Hepatocyte (in vitro differentiated cells): ENCODE measurements around the gene PIGQ. TPM values are rescaled to one million over a fixed set of nuclear protein-coding genes. Genes with fewer than 3 reads are reported as not detected.
A peak's percentile ranks its signal among the peaks of the same experiment; 100 is the strongest.
"Not testable (repeated sequence)": the region's sequence is repeated elsewhere in the genome, so short reads cannot be mapped to it uniquely, and the experiment has no call there.

ENCODE experiments used
- DNase-seq: peaks from one replicate; pipeline ENCODE4 v3.0.0-alpha.2; 2016; ENCODE audit warnings: low spot score
- H2AFZ ChIP-seq: fragments of 200-600 bp; sonication (generic); 2 replicates; pipeline ENCODE4 v1.6.0; 2016; ENCODE audit warnings: antibody characterized with exemption, mild to moderate bottlenecking
- H3K27ac ChIP-seq: fragments of 200-600 bp; sonication (generic); 2 replicates; pipeline ENCODE4 v1.5.1; 2016; ENCODE audit warnings: mild to moderate bottlenecking
- H3K27me3 ChIP-seq: fragments of 200-600 bp; sonication (generic); 2 replicates; pipeline ENCODE4 v1.6.1; 2016
- H3K36me3 ChIP-seq: fragments of 200-600 bp; sonication (generic); replicated peaks from 2 replicates; pipeline ENCODE4 v1.5.1; 2016; ENCODE audit warnings: low read depth; ENCODE audit not compliant: insufficient read depth
- H3K4me1 ChIP-seq: fragments of 200-600 bp; sonication (generic); 2 replicates; pipeline ENCODE4 v1.5.1; 2016; ENCODE audit warnings: mild to moderate bottlenecking, moderate library complexity; ENCODE audit not compliant: insufficient read depth
- H3K4me2 ChIP-seq: fragments of 200-600 bp; sonication (generic); 2 replicates; pipeline ENCODE4 v1.6.0; 2016
- H3K4me3 ChIP-seq: fragments of 200-600 bp; sonication (generic); 2 replicates; pipeline ENCODE4 v1.5.1; 2016; ENCODE audit warnings: mild to moderate bottlenecking
- H3K79me2 ChIP-seq: fragments of 200-600 bp; sonication (generic); 2 replicates; pipeline ENCODE4 v1.6.0; 2017; ENCODE audit warnings: mild to moderate bottlenecking
- H3K9me2 ChIP-seq: fragments of 200-600 bp; sonication (generic); replicated peaks from 2 replicates; pipeline ENCODE4 v1.6.0; 2017; ENCODE audit warnings: mild to moderate bottlenecking; ENCODE audit not compliant: insufficient read depth
- H3K9me3 ChIP-seq: fragments of 200-600 bp; sonication (generic); 2 replicates; pipeline ENCODE4 v1.5.1; 2016; ENCODE audit warnings: low read depth, mild to moderate bottlenecking
- H4K20me1 ChIP-seq: fragments of 200-600 bp; sonication (generic); 2 replicates; pipeline ENCODE4 v1.6.0; 2016; ENCODE audit warnings: mild to moderate bottlenecking; ENCODE audit not compliant: insufficient read depth, poor library complexity, severe bottlenecking
- CTCF ChIP-seq: fragments of 200-600 bp; sonication (generic); IDR thresholded peaks from 2 replicates; pipeline ENCODE4 v1.5.1; 2016; ENCODE audit warnings: antibody characterized with exemption, mild to moderate bottlenecking; ENCODE audit not compliant: poor library complexity
- EZH2 ChIP-seq: fragments of 200-600 bp; sonication (generic); IDR thresholded peaks from 2 replicates; pipeline ENCODE4 v1.6.1; 2016; ENCODE audit warnings: antibody characterized with exemption, mild to moderate bottlenecking, borderline replicate concordance
- EZH2phosphoT487 ChIP-seq: fragments of 200-600 bp; sonication (generic); IDR thresholded peaks from one replicate; pipeline ENCODE4 v1.6.1; 2018; ENCODE audit warnings: antibody characterized with exemption, mild to moderate bottlenecking, low read depth, moderate library complexity; ENCODE audit not compliant: unreplicated experiment, severe bottlenecking
- WGBS: methylation state at CpG from one replicate; pipeline ENCODE4 v1.1.6; 2016; ENCODE audit warnings: low lambda C conversion rate; ENCODE audit errors: missing lambda C conversion rate; 5-methylcytosine and 5-hydroxymethylcytosine counted together
- polyA plus RNA-seq: library from polyadenylated mRNA; unstranded; fragments of >200 nt; fragmentation: Nextera tagmentation; extraction: Ambion mirVana; gene quantifications from 2 replicates; pipeline ENCODE4 v1.2.1, GENCODE V29; 2016
- total RNA-seq: library from RNA; depleted of rRNA; stranded (reverse); fragments of >200 nt; gene quantifications from 2 replicates; pipeline ENCODE4 v1.2.3, GENCODE V29; 2014

PIGQ gene
- total and polyA plus RNA-seq, 2 experiments from 2014 or later, result 30.0 to 58.6 TPM

GRCh38 chr16:595094-595528 is 25.3 kb downstream of the PIGQ start:
- no peaks in the 10 kb centered on the region for H3K36me3 ChIP-seq
- peaks cover 24% of the 10 kb centered on the region for H4K20me1 ChIP-seq
- no peak overlapping the region for H3K4me3 ChIP-seq
- no peak overlapping the region for H2AFZ ChIP-seq
- no peaks in the 10 kb centered on the region for H3K27me3 ChIP-seq
- H3K9me3 ChIP-seq, result no peaks in the 10 kb centered on the region
- DNase-seq, result no peak
- WGBS, result 97% methylated on average over 18 of the region's 18 CpGs
- H3K9me2 ChIP-seq, result no peaks in the 10 kb centered on the region
- H3K4me1 ChIP-seq, result peaks cover 44% of the 10 kb centered on the region
- peaks cover 89% of the 10 kb centered on the region for H3K79me2 ChIP-seq
- H3K4me2 ChIP-seq, result no peak overlapping the region
- TF ChIP-seq CTCF, result no peak
- no peak for TF ChIP-seq EZH2
- no peak for TF ChIP-seq EZH2phosphoT487
- peak overlapping the region; percentile 95 for H3K27ac ChIP-seq

DNA sequence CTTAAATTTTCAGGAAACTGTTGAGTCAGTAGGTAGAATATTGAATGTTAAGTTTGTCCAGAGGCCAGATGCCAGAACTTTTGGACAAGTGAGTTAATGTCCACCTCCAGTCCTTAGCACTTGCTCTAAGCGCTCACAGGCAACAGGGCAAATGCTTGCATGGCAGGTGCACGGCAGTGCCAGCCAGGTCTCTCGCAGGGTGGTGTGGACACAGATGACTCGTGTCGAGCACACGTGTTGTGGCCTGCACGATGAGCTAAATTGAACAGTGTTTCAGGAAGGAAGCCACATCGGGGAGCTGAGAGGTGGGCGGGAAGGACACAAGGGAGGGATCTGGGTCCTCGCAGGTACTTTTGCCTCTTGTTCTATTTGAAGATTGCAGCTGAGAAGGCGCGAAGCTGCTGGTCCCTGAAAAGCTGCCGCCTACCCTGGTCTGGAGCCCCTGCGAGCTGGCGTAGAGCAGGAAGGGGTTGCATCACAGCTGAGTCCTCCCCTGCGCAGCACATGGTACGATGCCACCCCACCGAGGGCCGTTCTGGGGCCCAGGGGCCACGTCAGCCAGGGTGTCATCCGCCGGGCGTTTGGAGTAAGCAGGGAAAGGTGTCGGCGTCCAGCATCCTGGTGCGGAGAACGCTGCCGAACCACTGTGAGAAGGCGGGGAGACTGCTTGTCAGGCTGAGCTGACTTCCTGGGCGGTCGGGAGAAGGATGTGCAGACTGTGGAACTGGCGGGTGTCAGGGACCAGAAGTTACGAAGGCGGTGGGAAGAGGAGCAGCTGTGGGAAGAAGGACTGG is 26.4 kb downstream of the PIGQ start:
- H3K27me3 ChIP-seq, result no peaks in the 10 kb centered on the region
- peaks cover 89% of the 10 kb centered on the region for H3K79me2 ChIP-seq
- H3K27ac ChIP-seq, result no peak overlapping the region
- no peaks in the 10 kb centered on the region for H3K36me3 ChIP-seq
- peaks cover 40% of the 10 kb centered on the region for H3K4me1 ChIP-seq
- peaks cover 23% of the 10 kb centered on the region for H4K20me1 ChIP-seq
- TF ChIP-seq EZH2phosphoT487 (no peak), CTCF (no peak), EZH2 (no peak)
- no peaks in the 10 kb centered on the region for H3K9me3 ChIP-seq
- H2AFZ ChIP-seq, result no peak overlapping the region
- no peak for DNase-seq
- no peak overlapping the region for H3K4me2 ChIP-seq
- no peaks in the 10 kb centered on the region for H3K9me2 ChIP-seq
- no peak overlapping the region for H3K4me3 ChIP-seq
- 97% methylated on average over 32 of the region's 34 CpGs for WGBS

DNA sequence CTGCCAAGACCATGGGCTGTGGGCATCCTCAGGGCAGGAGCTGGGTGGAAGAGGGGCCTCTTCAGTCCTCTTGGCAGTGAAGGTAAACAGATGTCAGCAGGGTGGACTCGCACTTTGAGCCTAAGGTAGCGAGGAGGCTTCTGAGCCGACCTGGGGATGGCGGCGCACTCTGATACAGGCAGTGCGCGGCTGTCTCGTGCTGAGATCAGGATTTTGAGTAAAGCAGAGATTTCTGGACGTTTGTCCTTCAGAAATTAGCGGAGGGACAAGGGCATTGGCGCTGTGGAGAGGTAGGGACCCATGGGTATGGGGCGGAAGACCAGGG is 26.9 kb downstream of the PIGQ start:
- Histone ChIP-seq H3K4me1 (peaks cover 34% of the 10 kb centered on the region), H3K4me3 (no peak overlapping the region), H3K27ac (no peak overlapping the region), H3K9me3 (no peaks in the 10 kb centered on the region), H2AFZ (no peak overlapping the region), H3K4me2 (no peak overlapping the region), H3K27me3 (no peaks in the 10 kb centered on the region), H3K36me3 (no peaks in the 10 kb centered on the region), H4K20me1 (peaks cover 25% of the 10 kb centered on the region), H3K79me2 (peaks cover 87% of the 10 kb centered on the region), H3K9me2 (no peaks in the 10 kb centered on the region)
- 95% methylated on average over 12 of the region's 12 CpGs for WGBS
- TF ChIP-seq CTCF (no peak), EZH2 (no peak), EZH2phosphoT487 (no peak)
- DNase-seq, result no peak

- not testable (repeated sequence) for H3K27ac ChIP-seq, H3K4me3 ChIP-seq, H2AFZ ChIP-seq, DNase-seq, H3K9me2 ChIP-seq, H3K27me3 ChIP-seq, H3K36me3 ChIP-seq, H3K4me2 ChIP-seq, H3K9me3 ChIP-seq
- WGBS, result 100% methylated on average over 6 of the region's 7 CpGs
- H4K20me1 ChIP-seq, result peaks cover 25% of the 10 kb centered on the region
- peaks cover 25% of the 10 kb centered on the region for H3K4me1 ChIP-seq
- peaks cover 87% of the 10 kb centered on the region for H3K79me2 ChIP-seq
These were observed 27.9 kb downstream of the PIGQ start for GRCh38 chr16:597655-598054.
